GM21423 (cell line): ENCODE measurements around the gene BEST1.
"Not testable (repeated sequence)": the region's sequence is repeated elsewhere in the genome, so short reads cannot be mapped to it uniquely, and the experiment has no call there.

Experiments used
- ATAC-seq: cut with Tn5 transposase; IDR thresholded peaks from one replicate; pipeline ENCODE4 v1.9.1; 2021; ENCODE audit warnings: mild to moderate bottlenecking, moderate library complexity; ENCODE audit not compliant: unreplicated experiment

BEST1 gene

GRCh38 chr11:61975638-61976419, 25.7 kb downstream of the BEST1 start:
- ATAC-seq, result no peak

DNA sequence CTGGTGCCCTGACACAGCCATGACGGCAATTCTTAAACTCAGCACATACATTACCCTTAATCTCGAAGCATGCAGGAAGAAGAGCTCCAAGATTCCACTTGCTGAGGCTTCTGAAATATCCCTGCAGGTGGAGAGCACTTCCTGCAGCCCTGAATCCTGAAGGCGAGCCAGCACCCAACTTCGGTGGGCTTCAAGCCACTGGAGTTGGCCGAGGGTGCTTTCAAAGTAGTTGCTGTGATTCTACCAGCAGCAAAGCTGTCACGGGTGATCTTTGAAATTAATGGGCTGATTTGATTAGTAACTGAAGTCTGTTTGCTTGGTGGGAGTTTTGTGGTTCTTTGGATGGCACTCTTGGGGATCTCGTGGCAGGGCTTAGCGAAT, 26.3 kb downstream of the BEST1 start:
- no peak for ATAC-seq

- no peak for ATAC-seq
These were observed 26.8 kb downstream of the BEST1 start for GRCh38 chr11:61976813-61977475.

DNA sequence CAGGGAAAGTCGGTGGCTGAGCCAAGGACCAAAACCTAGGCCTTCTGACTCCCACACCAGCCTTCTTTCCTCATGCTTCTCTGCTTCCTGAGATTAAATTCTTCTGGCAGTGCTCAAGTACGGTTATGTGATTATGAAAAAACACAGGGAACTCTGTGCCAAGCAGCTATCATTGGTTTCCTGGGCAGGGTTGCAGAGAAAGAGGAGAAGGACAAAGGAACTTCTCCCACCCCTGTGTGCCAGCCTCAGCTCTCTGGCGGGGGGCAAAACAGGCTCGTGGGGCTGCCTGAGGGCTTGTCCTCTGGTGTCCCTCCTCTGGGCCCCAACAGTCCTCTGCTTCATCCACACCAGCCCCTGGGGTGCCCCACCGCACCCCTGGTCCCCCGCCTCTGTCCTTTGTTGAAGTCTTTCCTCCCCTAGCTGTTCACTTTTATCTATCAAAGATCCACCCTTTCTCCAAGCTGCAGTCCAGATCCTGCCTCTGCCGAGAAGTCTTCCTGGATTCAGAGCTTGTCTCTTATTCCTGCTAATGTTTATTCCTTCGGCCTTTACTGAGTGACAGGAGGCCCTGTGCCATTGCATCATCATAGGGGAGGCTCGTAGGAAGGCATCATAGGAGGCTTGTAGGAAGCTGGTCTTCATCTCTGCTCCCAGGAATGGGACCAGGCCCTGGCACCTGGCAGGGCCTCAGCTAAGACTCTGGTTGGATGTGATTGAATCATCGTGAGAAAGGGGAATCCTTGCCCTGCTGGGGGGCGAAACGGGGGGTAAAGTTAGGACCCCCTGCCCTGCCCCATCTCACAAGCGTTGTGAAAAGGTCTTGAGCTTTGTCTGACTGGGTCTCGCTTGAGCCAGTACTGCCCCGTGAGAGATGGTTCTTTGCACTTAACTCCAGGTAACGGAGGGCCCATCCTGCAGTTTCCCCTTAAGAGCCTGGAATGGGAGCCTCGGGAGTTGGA, 28.8 kb downstream of the BEST1 start:
- ATAC-seq, result no peak

- no peak for ATAC-seq
These were observed 30.8 kb downstream of the BEST1 start for GRCh38 chr11:61980783-61981541.

GRCh38 chr11:61983419-61983818, 33.3 kb downstream of the BEST1 start:
- ATAC-seq, result no peak

GRCh38 chr11:61985869-61986268, 35.7 kb downstream of the BEST1 start:
- no peak for ATAC-seq

DNA sequence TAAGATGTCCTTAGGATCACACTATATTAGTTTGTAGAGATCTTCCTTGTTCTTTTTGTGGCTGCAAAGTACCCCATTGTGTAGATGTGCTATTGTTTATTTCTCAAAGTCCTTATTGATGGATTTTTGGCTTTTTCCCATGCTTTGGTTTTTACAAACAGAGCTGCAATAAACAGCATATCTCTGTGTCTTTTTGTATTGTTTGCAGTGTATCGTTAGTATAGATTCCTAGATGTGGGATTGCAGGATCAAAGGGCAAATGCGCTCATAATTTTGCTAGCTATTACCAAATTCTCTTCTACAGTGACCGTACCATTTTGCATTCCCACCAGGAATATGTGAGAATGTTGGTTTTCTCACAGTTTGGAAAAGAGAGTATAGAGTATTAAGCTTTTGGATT, 44.8 kb downstream of the BEST1 start:
- ATAC-seq, result no peak

DNA sequence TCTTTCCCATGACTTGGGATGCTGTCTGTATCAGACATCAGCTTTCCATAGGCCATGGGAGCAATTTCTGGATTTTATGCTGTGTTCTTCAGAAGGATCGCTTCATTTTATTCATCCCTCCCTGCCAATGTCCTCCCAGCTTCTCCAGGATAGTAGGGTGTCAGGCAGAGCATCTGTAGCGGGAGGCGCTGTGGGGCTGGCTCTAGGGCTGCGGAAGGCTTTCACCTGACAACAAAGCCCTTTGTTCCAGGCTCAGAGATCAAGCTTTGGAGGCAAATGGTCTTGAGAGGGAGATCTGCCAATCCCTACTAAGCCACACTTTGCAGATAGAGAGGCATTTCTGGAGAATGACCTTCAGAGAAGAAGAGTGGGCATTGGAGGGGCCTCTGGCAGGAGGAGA, 46.8 kb downstream of the BEST1 start:
- ATAC-seq, result no peak

DNA sequence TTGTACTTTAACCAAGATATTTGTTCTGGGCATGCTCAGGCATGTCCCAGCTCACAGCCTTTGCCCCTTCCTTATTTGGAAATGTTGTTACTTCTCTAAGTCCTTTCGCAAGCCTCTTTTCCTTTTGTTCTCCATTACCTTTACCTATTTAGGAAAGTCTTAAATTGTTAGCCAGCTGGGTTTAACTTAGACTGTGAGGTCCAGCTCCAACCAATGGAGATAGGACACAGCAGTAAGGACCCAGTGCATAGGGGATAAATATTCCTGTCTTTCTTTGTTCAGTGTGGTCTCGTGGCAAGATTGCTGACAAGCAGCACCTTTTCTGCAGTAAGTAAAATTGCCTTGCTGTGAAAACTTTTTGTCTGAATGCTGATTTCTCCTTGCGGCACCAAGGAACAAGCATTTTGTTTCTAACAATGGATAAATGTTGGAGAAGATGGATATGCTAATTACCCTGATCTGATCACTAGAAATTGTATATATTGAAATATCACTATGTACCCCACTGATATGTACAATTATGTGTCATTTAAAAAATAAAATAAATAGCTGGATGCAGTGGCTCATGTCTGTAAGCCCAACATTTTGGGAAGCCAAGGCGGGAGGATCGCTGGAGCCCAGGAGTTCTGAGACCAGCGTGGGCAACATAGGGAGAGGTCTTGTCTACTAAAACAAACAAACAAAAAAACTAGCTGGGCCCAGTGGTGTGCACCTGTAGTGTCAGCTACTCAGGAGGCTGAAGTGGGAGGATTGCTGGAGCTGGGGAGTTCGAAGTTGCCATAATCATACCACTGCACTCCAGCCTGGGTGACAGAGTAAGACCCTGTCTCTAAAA, 49.2 kb downstream of the BEST1 start:
- ATAC-seq, result no peak

GRCh38 chr11:62000539-62001446, 50.6 kb downstream of the BEST1 start:
- no peak for ATAC-seq

GRCh38 chr11:62001450-62002191, 51.5 kb downstream of the BEST1 start:
- ATAC-seq, result no peak

GRCh38 chr11:62002283-62002682, 52.1 kb downstream of the BEST1 start:
- not testable (repeated sequence) for ATAC-seq

DNA sequence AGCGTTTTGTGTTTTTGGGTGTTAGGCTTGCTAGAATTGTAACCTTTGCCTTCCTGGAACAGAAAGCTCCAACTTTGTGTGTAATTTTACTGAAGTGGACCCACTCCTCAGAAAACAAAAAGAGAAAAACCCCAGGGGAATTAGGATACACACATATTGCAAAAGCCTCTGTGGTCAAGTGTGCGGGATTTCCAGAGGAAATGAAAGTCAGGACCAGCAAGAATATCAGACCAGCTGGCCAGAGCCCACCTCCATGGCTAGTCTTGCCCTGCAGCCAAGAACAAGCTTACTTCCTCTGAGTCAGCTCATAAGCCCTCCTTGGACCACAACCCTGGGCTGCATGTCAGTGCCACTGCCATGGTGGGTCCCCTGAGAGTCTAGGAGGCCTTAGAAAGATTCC, 54.3 kb downstream of the BEST1 start:
- ATAC-seq, result no peak

DNA sequence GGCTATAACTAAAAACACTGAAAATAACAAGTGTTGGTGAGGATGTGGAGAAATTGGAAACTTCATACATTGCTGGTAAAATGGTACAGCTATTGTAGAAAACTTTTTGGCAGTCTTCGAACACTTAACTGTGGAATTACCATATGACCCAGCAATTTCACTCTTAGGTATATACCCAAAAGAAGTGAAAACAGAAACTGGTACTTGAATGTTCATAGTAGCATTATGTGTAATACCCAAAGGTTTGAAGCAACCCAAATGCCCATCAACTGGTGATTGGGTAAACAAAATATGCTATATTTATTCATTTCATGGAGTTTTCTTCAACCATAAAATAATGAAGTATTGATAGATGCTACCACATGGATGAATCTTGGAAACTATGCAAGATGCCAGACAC, 58.0 kb downstream of the BEST1 start:
- ATAC-seq, result no peak

DNA sequence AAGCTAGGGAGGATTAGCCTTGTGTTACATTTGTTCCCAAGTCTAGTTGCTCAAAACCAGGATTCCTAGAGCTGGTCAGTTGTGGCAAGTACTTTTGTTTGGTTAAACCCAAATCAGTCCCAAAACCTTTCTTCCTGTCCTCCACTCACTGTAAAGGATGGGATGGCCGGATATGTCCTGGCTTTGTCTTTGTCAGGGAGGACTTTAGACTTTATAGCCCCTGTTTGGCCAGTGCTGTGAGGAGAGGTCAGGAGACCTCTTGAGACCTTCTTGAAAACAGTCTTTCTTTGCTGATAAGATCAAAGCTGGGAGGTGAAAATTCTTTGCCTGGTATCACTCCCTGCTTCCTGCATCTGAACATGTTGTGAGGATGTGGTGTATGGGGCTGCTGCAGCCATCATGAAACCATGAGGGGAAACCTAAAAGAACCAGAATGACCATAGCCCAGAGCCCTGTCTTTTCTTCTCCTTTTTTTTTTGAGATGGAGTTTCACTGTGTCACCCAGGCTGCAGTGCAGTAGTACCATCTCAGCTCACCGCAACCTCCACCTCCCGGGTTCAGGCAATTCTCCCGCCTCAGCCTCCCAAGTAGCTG, 60.9 kb downstream of the BEST1 start:
- ATAC-seq, result no peak

DNA sequence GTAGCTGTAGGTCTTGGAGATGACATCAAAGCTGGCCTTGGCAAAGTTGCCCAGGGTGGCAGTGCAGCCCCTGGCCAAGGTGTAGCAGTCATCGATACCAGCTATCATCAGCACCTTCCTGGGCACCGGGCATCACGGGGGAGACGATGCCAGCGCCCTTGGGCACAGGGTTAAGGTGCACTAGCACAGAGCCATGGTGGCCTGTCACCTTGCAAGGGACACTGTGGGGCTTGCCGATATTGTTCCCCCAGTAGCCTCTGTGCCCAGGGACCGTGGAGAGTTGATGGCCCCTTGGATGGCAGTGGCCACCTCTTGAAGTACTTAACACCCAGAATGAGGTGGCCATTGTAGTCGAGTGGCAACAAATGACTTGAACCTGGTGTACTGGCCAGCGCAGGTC, 61.7 kb downstream of the BEST1 start:
- no peak for ATAC-seq

GRCh38 chr11:62012451-62012831, 62.3 kb downstream of the BEST1 start:
- no peak for ATAC-seq
